HEK293 (cell line): ENCODE results near the gene PDE4A.

Experiments used
- HOXA7 ChIP-seq: sonication (generic); formaldehyde crosslinking; IDR thresholded peaks from 2 replicates; pipeline ENCODE4 v1.8.1; 2022; ENCODE audit warnings: missing genetic modification reagents, borderline replicate concordance
- KLF10 ChIP-seq: fragments of 450-650 bp; IDR thresholded peaks from 2 replicates; pipeline ENCODE4 v1.5.1; 2018; ENCODE audit warnings: missing biosample characterization, mild to moderate bottlenecking, missing genetic modification characterization
- MEIS1 ChIP-seq: sonication (generic); formaldehyde crosslinking; IDR thresholded peaks from 2 replicates; pipeline ENCODE4 v1.8.1; 2022; ENCODE audit warnings: missing genetic modification reagents, mild to moderate bottlenecking, borderline replicate concordance
- PRDM1 ChIP-seq: fragments of 450-650 bp; formaldehyde crosslinking; IDR thresholded peaks from 2 replicates; pipeline ENCODE4; 2016; ENCODE audit warnings: missing biosample characterization, missing genetic modification characterization
- SP2 ChIP-seq: fragments of 450-650 bp; formaldehyde crosslinking; IDR thresholded peaks from 2 replicates; pipeline ENCODE4 v1.5.1; 2016; ENCODE audit warnings: missing biosample characterization, missing genetic modification characterization
- ZBTB21 ChIP-seq: fragments of 450-650 bp; formaldehyde crosslinking; IDR thresholded peaks from 2 replicates; pipeline ENCODE4 v1.5.1; 2017; ENCODE audit warnings: missing biosample characterization, missing genetic modification characterization
- ZNF121 ChIP-seq: fragments of 450-650 bp; formaldehyde crosslinking; IDR thresholded peaks from 2 replicates; pipeline ENCODE4 v1.5.1; 2016; ENCODE audit warnings: missing biosample characterization, missing genetic modification characterization
- ZNF146 ChIP-seq: fragments of 450-650 bp; formaldehyde crosslinking; IDR thresholded peaks from 2 replicates; pipeline ENCODE4 v1.5.1; 2016; ENCODE audit warnings: missing biosample characterization, missing genetic modification characterization
- ZNF155 ChIP-seq: fragments of 450-650 bp; formaldehyde crosslinking; IDR thresholded peaks from 2 replicates; pipeline ENCODE4 v1.5.1; 2016; ENCODE audit warnings: missing biosample characterization, missing genetic modification characterization
- ZNF157 ChIP-seq: fragments of 450-650 bp; formaldehyde crosslinking; IDR thresholded peaks from 2 replicates; pipeline ENCODE4 v1.5.1; 2016; ENCODE audit warnings: missing biosample characterization, missing genetic modification characterization
- ZNF2 ChIP-seq: fragments of 450-650 bp; formaldehyde crosslinking; IDR thresholded peaks from 2 replicates; pipeline ENCODE4 v1.5.1; 2016; ENCODE audit warnings: missing biosample characterization, missing genetic modification characterization
- ZNF202 ChIP-seq: fragments of 450-650 bp; formaldehyde crosslinking; IDR thresholded peaks from 2 replicates; pipeline ENCODE4 v1.5.1; 2016; ENCODE audit warnings: missing biosample characterization, missing genetic modification characterization, borderline replicate concordance
- ZNF223 ChIP-seq: fragments of 450-650 bp; formaldehyde crosslinking; IDR thresholded peaks from 2 replicates; pipeline ENCODE4 v1.5.1; 2016; ENCODE audit warnings: missing biosample characterization, missing genetic modification characterization
- ZNF239 ChIP-seq: fragments of 450-650 bp; formaldehyde crosslinking; IDR thresholded peaks from 2 replicates; pipeline ENCODE4 v1.5.1; 2016; ENCODE audit warnings: missing biosample characterization, missing genetic modification characterization
- ZNF292 ChIP-seq: fragments of 450-650 bp; formaldehyde crosslinking; IDR thresholded peaks from 2 replicates; pipeline ENCODE4 v1.5.1; 2016; ENCODE audit warnings: low read depth, missing biosample characterization, missing genetic modification characterization, borderline replicate concordance
- ZNF366 ChIP-seq: fragments of 450-650 bp; formaldehyde crosslinking; conservative IDR thresholded peaks from 2 replicates; pipeline ENCODE4 v1.5.1; 2016; ENCODE audit warnings: missing biosample characterization, missing genetic modification characterization
- ZNF394 ChIP-seq: fragments of 450-650 bp; formaldehyde crosslinking; IDR thresholded peaks from 2 replicates; pipeline ENCODE4 v1.5.1; 2016; ENCODE audit warnings: missing biosample characterization, missing genetic modification characterization, mild to moderate bottlenecking, moderate library complexity, borderline replicate concordance
- ZNF433 ChIP-seq: fragments of 450-650 bp; formaldehyde crosslinking; IDR thresholded peaks from 2 replicates; pipeline ENCODE4 v1.5.1; 2016; ENCODE audit warnings: missing biosample characterization, missing genetic modification characterization, low read depth
- ZNF501 ChIP-seq: fragments of 450-650 bp; formaldehyde crosslinking; IDR thresholded peaks from 2 replicates; pipeline ENCODE4 v1.5.1; 2016; ENCODE audit warnings: missing biosample characterization, missing genetic modification characterization
- ZNF555 ChIP-seq: fragments of 450-650 bp; formaldehyde crosslinking; conservative IDR thresholded peaks from 2 replicates; pipeline ENCODE4 v1.5.1; 2017; ENCODE audit warnings: missing biosample characterization, mild to moderate bottlenecking, missing genetic modification characterization, inconsistent platforms
- ZNF561 ChIP-seq: fragments of 450-650 bp; IDR thresholded peaks from 2 replicates; pipeline ENCODE4 v1.5.1; 2018; ENCODE audit warnings: missing biosample characterization, missing genetic modification characterization, borderline replicate concordance
- ZNF747 ChIP-seq: fragments of 450-650 bp; formaldehyde crosslinking; IDR thresholded peaks from 2 replicates; pipeline ENCODE4 v1.5.1; 2016; ENCODE audit warnings: missing biosample characterization, missing genetic modification characterization
- ZNF830 ChIP-seq: fragments of 450-650 bp; IDR thresholded peaks from 2 replicates; pipeline ENCODE4 v1.5.0; 2018; ENCODE audit warnings: missing biosample characterization, missing genetic modification characterization, low read depth, mild to moderate bottlenecking, moderate library complexity
- ZSCAN30 ChIP-seq: fragments of 450-650 bp; IDR thresholded peaks from 2 replicates; pipeline ENCODE4 v1.5.1; 2018; ENCODE audit warnings: missing biosample characterization, mild to moderate bottlenecking, missing genetic modification characterization, moderate library complexity
- TF ChIP-seq, protein P1 (sequence below): fragments of 450-650 bp; formaldehyde crosslinking; IDR thresholded peaks from 2 replicates; pipeline ENCODE4 v1.5.1; 2016; ENCODE audit warnings: missing biosample characterization, missing genetic modification characterization, low read depth
- TF ChIP-seq, protein P2 (sequence below): fragments of 450-650 bp; formaldehyde crosslinking; IDR thresholded peaks from 2 replicates; pipeline ENCODE4 v1.5.1; 2016; ENCODE audit warnings: missing biosample characterization, missing genetic modification characterization
- TF ChIP-seq, protein P3 (sequence below): fragments of 450-650 bp; formaldehyde crosslinking; IDR thresholded peaks from 2 replicates; pipeline ENCODE4 v1.5.1; 2016; ENCODE audit warnings: missing biosample characterization, missing genetic modification characterization
- TF ChIP-seq, protein P4 (sequence below): fragments of 450-650 bp; IDR thresholded peaks from 2 replicates; pipeline ENCODE4 v1.5.1; 2018; ENCODE audit warnings: missing biosample characterization, missing genetic modification characterization
- TF ChIP-seq, protein P5 (sequence below): fragments of 450-650 bp; formaldehyde crosslinking; IDR thresholded peaks from 2 replicates; pipeline ENCODE4 v1.5.1; 2016; ENCODE audit warnings: missing biosample characterization, missing genetic modification characterization
- TF ChIP-seq, protein P6 (sequence below): fragments of 450-650 bp; formaldehyde crosslinking; IDR thresholded peaks from 2 replicates; pipeline ENCODE4 v1.5.1; 2016; ENCODE audit warnings: missing biosample characterization, missing genetic modification characterization

The PDE4A gene

DNA sequence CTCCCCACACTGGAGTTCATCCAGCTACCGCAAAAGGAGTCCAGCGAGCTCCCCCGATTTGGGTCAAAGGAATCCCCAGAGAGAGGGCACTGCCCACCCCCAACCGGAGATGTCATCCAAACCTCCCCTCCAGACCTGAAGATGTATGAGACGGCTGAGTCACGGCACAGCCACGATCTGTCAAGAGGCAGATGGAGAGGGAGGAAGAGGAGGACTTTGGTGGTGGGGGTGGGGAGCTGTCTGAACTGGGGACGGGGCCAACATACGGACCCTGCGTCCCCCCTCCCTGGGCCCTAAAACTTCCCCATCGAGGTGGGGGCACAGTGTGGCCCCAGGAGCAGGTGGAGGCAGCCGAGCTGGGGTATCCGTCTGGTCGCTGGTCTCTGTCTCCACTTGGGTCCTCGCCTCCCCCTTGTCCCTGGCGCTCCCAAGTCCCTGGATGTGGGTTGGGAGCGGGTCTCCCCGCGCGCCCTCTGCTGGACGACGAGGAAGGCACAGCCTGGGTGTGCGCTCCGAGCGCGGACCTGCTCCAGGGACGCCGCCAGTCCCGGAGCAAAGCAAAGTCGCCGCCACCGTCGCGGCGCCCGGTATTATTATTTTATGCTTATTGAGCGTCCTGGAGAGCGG, 3.8 kb downstream of the PDE4A start (continued):
- TF ChIP-seq, protein P1, sequence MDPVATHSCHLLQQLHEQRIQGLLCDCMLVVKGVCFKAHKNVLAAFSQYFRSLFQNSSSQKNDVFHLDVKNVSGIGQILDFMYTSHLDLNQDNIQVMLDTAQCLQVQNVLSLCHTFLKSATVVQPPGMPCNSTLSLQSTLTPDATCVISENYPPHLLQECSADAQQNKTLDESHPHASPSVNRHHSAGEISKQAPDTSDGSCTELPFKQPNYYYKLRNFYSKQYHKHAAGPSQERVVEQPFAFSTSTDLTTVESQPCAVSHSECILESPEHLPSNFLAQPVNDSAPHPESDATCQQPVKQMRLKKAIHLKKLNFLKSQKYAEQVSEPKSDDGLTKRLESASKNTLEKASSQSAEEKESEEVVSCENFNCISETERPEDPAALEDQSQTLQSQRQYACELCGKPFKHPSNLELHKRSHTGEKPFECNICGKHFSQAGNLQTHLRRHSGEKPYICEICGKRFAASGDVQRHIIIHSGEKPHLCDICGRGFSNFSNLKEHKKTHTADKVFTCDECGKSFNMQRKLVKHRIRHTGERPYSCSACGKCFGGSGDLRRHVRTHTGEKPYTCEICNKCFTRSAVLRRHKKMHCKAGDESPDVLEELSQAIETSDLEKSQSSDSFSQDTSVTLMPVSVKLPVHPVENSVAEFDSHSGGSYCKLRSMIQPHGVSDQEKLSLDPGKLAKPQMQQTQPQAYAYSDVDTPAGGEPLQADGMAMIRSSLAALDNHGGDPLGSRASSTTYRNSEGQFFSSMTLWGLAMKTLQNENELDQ (tag by site-specific recombination): no peak
- TF ChIP-seq MEIS1 (CRISPR knock-in tag) (no peak), ZNF202 (tag by site-specific recombination) (no peak), PRDM1 (tag by site-specific recombination) (no peak), HOXA7 (CRISPR knock-in tag) (no peak), ZNF830 (no peak), SP2 (peak; percentile 35; the same call in 1 of the 2 replicates), ZBTB21 (no peak), ZNF501 (tag by site-specific recombination) (peak; percentile 52; the same call in 1 of the 2 replicates), ZNF223 (no peak), ZNF433 (tag by site-specific recombination) (no peak), ZNF366 (peak; percentile 37; the same call in 1 of the 2 replicates), ZSCAN30 (tag by site-specific recombination) (peak; percentile 63), ZNF239 (no peak), KLF10 (tag by site-specific recombination) (no peak), ZNF555 (tag by site-specific recombination) (no peak), ZNF292 (tag by site-specific recombination) (no peak), ZNF747 (tag by site-specific recombination) (no peak), ZNF155 (tag by site-specific recombination) (no peak), ZNF157 (tag by site-specific recombination) (no peak), ZNF394 (tag by site-specific recombination) (peak; percentile 49; the same call in 1 of the 2 replicates), ZNF561 (peak; percentile 78; the same call in 1 of the 2 replicates), ZNF146 (tag by site-specific recombination) (no peak), ZNF2 (tag by site-specific recombination) (peak; percentile 83; the same call in 1 of the 2 replicates), ZNF121 (tag by site-specific recombination) (peak; percentile 11; the same call in 1 of the 2 replicates)
- TF ChIP-seq, protein P2, sequence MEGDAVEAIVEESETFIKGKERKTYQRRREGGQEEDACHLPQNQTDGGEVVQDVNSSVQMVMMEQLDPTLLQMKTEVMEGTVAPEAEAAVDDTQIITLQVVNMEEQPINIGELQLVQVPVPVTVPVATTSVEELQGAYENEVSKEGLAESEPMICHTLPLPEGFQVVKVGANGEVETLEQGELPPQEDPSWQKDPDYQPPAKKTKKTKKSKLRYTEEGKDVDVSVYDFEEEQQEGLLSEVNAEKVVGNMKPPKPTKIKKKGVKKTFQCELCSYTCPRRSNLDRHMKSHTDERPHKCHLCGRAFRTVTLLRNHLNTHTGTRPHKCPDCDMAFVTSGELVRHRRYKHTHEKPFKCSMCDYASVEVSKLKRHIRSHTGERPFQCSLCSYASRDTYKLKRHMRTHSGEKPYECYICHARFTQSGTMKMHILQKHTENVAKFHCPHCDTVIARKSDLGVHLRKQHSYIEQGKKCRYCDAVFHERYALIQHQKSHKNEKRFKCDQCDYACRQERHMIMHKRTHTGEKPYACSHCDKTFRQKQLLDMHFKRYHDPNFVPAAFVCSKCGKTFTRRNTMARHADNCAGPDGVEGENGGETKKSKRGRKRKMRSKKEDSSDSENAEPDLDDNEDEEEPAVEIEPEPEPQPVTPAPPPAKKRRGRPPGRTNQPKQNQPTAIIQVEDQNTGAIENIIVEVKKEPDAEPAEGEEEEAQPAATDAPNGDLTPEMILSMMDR (tag by site-specific recombination): peak; percentile 96
- TF ChIP-seq, protein P3, sequence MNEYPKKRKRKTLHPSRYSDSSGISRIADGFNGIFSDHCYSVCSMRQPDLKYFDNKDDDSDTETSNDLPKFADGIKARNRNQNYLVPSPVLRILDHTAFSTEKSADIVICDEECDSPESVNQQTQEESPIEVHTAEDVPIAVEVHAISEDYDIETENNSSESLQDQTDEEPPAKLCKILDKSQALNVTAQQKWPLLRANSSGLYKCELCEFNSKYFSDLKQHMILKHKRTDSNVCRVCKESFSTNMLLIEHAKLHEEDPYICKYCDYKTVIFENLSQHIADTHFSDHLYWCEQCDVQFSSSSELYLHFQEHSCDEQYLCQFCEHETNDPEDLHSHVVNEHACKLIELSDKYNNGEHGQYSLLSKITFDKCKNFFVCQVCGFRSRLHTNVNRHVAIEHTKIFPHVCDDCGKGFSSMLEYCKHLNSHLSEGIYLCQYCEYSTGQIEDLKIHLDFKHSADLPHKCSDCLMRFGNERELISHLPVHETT (tag by site-specific recombination): 0 out of 2 replicates have a peak, but pooled peaks have one; percentile 41
- TF ChIP-seq, protein P4, sequence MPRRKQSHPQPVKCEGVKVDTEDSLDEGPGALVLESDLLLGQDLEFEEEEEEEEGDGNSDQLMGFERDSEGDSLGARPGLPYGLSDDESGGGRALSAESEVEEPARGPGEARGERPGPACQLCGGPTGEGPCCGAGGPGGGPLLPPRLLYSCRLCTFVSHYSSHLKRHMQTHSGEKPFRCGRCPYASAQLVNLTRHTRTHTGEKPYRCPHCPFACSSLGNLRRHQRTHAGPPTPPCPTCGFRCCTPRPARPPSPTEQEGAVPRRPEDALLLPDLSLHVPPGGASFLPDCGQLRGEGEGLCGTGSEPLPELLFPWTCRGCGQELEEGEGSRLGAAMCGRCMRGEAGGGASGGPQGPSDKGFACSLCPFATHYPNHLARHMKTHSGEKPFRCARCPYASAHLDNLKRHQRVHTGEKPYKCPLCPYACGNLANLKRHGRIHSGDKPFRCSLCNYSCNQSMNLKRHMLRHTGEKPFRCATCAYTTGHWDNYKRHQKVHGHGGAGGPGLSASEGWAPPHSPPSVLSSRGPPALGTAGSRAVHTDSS (tag by site-specific recombination): peak; percentile 89
- TF ChIP-seq, protein P5, sequence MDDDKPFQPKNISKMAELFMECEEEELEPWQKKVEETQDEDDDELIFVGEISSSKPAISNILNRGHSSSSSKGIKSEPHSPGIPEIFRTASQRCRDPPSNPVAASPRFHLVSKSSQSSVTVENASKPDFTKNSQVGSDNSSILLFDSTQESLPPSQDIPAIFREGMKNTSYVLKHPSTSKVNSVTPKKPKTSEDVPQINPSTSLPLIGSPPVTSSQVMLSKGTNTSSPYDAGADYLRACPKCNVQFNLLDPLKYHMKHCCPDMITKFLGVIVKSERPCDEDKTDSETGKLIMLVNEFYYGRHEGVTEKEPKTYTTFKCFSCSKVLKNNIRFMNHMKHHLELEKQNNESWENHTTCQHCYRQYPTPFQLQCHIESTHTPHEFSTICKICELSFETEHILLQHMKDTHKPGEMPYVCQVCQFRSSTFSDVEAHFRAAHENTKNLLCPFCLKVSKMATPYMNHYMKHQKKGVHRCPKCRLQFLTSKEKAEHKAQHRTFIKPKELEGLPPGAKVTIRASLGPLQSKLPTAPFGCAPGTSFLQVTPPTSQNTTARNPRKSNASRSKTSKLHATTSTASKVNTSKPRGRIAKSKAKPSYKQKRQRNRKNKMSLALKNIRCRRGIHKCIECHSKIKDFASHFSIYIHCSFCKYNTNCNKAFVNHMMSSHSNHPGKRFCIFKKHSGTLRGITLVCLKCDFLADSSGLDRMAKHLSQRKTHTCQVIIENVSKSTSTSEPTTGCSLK (tag by site-specific recombination): no peak
- TF ChIP-seq, protein P6, sequence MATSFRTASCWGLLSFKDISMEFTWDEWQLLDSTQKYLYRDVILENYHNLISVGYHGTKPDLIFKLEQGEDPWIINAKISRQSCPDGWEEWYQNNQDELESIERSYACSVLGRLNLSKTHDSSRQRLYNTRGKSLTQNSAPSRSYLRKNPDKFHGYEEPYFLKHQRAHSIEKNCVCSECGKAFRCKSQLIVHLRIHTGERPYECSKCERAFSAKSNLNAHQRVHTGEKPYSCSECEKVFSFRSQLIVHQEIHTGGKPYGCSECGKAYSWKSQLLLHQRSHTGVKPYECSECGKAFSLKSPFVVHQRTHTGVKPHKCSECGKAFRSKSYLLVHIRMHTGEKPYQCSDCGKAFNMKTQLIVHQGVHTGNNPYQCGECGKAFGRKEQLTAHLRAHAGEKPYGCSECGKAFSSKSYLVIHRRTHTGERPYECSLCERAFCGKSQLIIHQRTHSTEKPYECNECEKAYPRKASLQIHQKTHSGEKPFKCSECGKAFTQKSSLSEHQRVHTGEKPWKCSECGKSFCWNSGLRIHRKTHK (tag by site-specific recombination): no peak
